HEK293 (cell line): ENCODE measurements around the gene PYCARD.

Source experiments
- CTCF ChIA-PET: fragments of 350-600 bp; formaldehyde crosslinking; extraction: SDS; loops from one replicate; lab custom pipeline; 2021; ENCODE audit warnings: antibody characterized with exemption; lab: Yijun Ruan, JAX
- POLR2A ChIA-PET: fragments of 300-600 bp; formaldehyde crosslinking; extraction: SDS; loops from one replicate; lab custom pipeline; 2020; ENCODE audit warnings: antibody characterized with exemption, inconsistent platforms; lab: Yijun Ruan, JAX
- H3K27ac ChIP-seq: fragments of 200-500 bp; sonication (Bioruptor generic); 2 replicates; pipeline ENCODE4 v1.5.1; 2014; ENCODE audit warnings: low read depth, low read length, control low read depth, inconsistent platforms; ENCODE audit errors: extremely low read depth
- H3K36me3 ChIP-seq, 2 experiments: fragments of 200-500 bp in 1 of 2; sonication (Bioruptor generic) in 1 of 2; 1 replicate in 1 of 2; 2 replicates in 1 of 2; pipeline ENCODE4 v1.5.1; 2014 to 2017; ENCODE audit warnings: inconsistent platforms in 2 of 2, low read length in 2 of 2; ENCODE audit not compliant: control insufficient read depth in 2 of 2, insufficient read depth in 1 of 2
- H3K4me1 ChIP-seq: fragments of 200-500 bp; sonication (Bioruptor generic); 2 replicates; pipeline ENCODE4 v1.5.1; 2014; ENCODE audit warnings: mild to moderate bottlenecking, low read length, inconsistent platforms; ENCODE audit not compliant: control insufficient read depth, insufficient read depth
- H3K4me3 ChIP-seq: 2 replicates; pipeline ENCODE4 v1.5.1; 2011; ENCODE audit warnings: low read depth, mild to moderate bottlenecking, control low read depth, low read length, moderate library complexity
- H3K9me3 ChIP-seq: fragments of 200-500 bp; sonication (Bioruptor generic); 2 replicates; pipeline ENCODE4 v1.5.1; 2014; ENCODE audit warnings: low read depth, low read length, inconsistent platforms; ENCODE audit not compliant: control insufficient read depth, insufficient read depth
- GLIS1 ChIP-seq: fragments of 450-650 bp; formaldehyde crosslinking; IDR thresholded peaks from 2 replicates; pipeline ENCODE4 v1.5.1; 2016; ENCODE audit warnings: missing biosample characterization, missing genetic modification characterization
- KLF10 ChIP-seq: fragments of 450-650 bp; IDR thresholded peaks from 2 replicates; pipeline ENCODE4 v1.5.1; 2018; ENCODE audit warnings: missing biosample characterization, mild to moderate bottlenecking, missing genetic modification characterization
- KLF17 ChIP-seq: fragments of 450-650 bp; formaldehyde crosslinking; IDR thresholded peaks from 2 replicates; pipeline ENCODE4 v1.5.1; 2016; ENCODE audit warnings: missing biosample characterization, missing genetic modification characterization
- SP3 ChIP-seq: fragments of 450-650 bp; formaldehyde crosslinking; IDR thresholded peaks from 2 replicates; pipeline ENCODE4 v1.5.1; 2016; ENCODE audit warnings: missing biosample characterization, missing genetic modification characterization
- YY2 ChIP-seq: fragments of 450-650 bp; formaldehyde crosslinking; IDR thresholded peaks from 2 replicates; pipeline ENCODE4 v1.5.1; 2016; ENCODE audit warnings: missing biosample characterization, missing genetic modification characterization
- ZBTB11 ChIP-seq: fragments of 450-650 bp; formaldehyde crosslinking; conservative IDR thresholded peaks from 2 replicates; pipeline ENCODE4 v1.5.1; 2016; ENCODE audit warnings: low read depth, missing biosample characterization, missing genetic modification characterization
- ZBTB17 ChIP-seq: fragments of 450-650 bp; formaldehyde crosslinking; IDR thresholded peaks from 2 replicates; pipeline ENCODE4 v1.5.1; 2016; ENCODE audit warnings: missing biosample characterization, missing genetic modification characterization
- ZNF10 ChIP-seq: fragments of 450-650 bp; formaldehyde crosslinking; IDR thresholded peaks from 2 replicates; pipeline ENCODE4 v1.5.1; 2017; ENCODE audit warnings: missing biosample characterization, missing genetic modification characterization
- ZNF133 ChIP-seq: fragments of 450-650 bp; formaldehyde crosslinking; IDR thresholded peaks from 2 replicates; pipeline ENCODE4 v1.5.1; 2016; ENCODE audit warnings: missing biosample characterization, missing genetic modification characterization
- ZNF248 ChIP-seq: fragments of 450-650 bp; formaldehyde crosslinking; IDR thresholded peaks from 2 replicates; pipeline ENCODE4 v1.5.1; 2017; ENCODE audit warnings: missing biosample characterization, missing genetic modification characterization
- ZNF341 ChIP-seq: fragments of 450-650 bp; formaldehyde crosslinking; IDR thresholded peaks from 2 replicates; pipeline ENCODE4; 2016; ENCODE audit warnings: low read depth, missing biosample characterization, missing genetic modification characterization
- ZNF416 ChIP-seq: fragments of 450-650 bp; formaldehyde crosslinking; IDR thresholded peaks from 2 replicates; pipeline ENCODE4 v1.5.1; 2016; ENCODE audit warnings: missing biosample characterization, missing genetic modification characterization
- ZNF521 ChIP-seq: fragments of 450-650 bp; formaldehyde crosslinking; IDR thresholded peaks from 2 replicates; pipeline ENCODE4 v1.5.1; 2017; ENCODE audit warnings: missing biosample characterization, mild to moderate bottlenecking, missing genetic modification characterization
- ZNF791 ChIP-seq: fragments of 450-650 bp; formaldehyde crosslinking; IDR thresholded peaks from 2 replicates; pipeline ENCODE4 v1.5.1; 2016; ENCODE audit warnings: missing biosample characterization, missing genetic modification characterization
- ZNF830 ChIP-seq: fragments of 450-650 bp; IDR thresholded peaks from 2 replicates; pipeline ENCODE4 v1.5.0; 2018; ENCODE audit warnings: missing biosample characterization, missing genetic modification characterization, low read depth, mild to moderate bottlenecking, moderate library complexity
- TF ChIP-seq, protein P1 (sequence below): fragments of 450-650 bp; formaldehyde crosslinking; IDR thresholded peaks from 2 replicates; pipeline ENCODE4 v1.5.1; 2016; ENCODE audit warnings: missing biosample characterization, missing genetic modification characterization
- TF ChIP-seq, protein P2 (sequence below): fragments of 450-650 bp; formaldehyde crosslinking; IDR thresholded peaks from 2 replicates; pipeline ENCODE4 v1.5.1; 2016; ENCODE audit warnings: missing biosample characterization, missing genetic modification characterization

PYCARD gene

GRCh38 chr16:31225193-31225592, 22.6 kb upstream of the PYCARD start:
- H3K4me3 ChIP-seq, result no peak overlapping the region
- H3K36me3 ChIP-seq, result no peaks in the 10 kb centered on the region
- no peaks in the 10 kb centered on the region for H3K4me1 ChIP-seq
- ChIA-PET POLR2A (no interaction called here), CTCF (no interaction called here)
- TF ChIP-seq ZNF133 (tag by site-specific recombination), result no peak
- TF ChIP-seq YY2 (tag by site-specific recombination), result no peak
- no peak for TF ChIP-seq ZNF416 (tag by site-specific recombination)
- TF ChIP-seq ZBTB17 (tag by site-specific recombination), result no peak
- no peak for TF ChIP-seq ZNF521
- TF ChIP-seq KLF10 (tag by site-specific recombination), result no peak
- TF ChIP-seq ZNF10, result no peak
- no peak for TF ChIP-seq ZNF248 (tag by site-specific recombination)
- no peaks in the 10 kb centered on the region for H3K9me3 ChIP-seq
- H3K27ac ChIP-seq, result no peak overlapping the region

DNA sequence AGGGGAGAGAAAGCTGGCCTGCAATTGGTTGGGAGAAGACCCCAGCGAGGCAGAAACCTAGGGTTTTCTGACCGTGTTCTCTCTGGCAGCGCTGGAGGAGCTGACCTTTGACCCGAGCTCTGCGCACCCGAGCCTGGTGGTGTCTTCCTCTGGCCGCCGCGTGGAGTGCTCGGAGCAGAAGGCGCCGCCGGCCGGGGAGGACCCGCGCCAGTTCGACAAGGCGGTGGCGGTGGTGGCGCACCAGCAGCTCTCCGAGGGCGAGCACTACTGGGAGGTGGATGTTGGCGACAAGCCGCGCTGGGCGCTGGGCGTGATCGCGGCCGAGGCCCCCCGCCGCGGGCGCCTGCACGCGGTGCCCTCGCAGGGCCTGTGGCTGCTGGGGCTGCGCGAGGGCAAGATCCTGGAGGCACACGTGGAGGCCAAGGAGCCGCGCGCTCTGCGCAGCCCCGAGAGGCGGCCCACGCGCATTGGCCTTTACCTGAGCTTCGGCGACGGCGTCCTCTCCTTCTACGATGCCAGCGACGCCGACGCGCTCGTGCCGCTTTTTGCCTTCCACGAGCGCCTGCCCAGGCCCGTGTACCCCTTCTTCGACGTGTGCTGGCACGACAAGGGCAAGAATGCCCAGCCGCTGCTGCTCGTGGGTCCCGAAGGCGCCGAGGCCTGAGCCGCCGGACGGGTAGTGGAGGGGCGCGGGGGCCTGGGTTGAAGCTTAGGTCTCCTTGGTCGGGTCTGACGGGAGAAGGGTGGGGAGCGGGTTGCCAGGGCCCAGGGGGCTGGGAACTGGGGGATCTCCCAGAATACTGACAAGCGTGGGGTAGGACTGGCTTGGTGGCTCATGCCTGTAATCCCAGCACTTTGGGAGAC, 21.8 kb upstream of the PYCARD start:
- H3K4me1 ChIP-seq, result no peaks in the 10 kb centered on the region
- no peak for TF ChIP-seq ZNF830 (tag by site-specific recombination)
- no peak for TF ChIP-seq ZNF791 (tag by site-specific recombination)
- TF ChIP-seq, protein P1, sequence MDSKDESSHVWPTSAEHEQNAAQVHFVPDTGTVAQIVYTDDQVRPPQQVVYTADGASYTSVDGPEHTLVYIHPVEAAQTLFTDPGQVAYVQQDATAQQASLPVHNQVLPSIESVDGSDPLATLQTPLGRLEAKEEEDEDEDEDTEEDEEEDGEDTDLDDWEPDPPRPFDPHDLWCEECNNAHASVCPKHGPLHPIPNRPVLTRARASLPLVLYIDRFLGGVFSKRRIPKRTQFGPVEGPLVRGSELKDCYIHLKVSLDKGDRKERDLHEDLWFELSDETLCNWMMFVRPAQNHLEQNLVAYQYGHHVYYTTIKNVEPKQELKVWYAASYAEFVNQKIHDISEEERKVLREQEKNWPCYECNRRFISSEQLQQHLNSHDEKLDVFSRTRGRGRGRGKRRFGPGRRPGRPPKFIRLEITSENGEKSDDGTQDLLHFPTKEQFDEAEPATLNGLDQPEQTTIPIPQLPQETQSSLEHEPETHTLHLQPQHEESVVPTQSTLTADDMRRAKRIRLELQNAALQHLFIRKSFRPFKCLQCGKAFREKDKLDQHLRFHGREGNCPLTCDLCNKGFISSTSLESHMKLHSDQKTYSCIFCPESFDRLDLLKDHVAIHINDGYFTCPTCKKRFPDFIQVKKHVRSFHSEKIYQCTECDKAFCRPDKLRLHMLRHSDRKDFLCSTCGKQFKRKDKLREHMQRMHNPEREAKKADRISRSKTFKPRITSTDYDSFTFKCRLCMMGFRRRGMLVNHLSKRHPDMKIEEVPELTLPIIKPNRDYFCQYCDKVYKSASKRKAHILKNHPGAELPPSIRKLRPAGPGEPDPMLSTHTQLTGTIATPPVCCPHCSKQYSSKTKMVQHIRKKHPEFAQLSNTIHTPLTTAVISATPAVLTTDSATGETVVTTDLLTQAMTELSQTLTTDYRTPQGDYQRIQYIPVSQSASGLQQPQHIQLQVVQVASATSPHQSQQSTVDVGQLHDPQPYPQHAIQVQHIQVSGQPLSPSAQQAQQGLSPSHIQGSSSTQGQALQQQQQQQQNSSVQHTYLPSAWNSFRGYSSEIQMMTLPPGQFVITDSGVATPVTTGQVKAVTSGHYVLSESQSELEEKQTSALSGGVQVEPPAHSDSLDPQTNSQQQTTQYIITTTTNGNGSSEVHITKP (tag by site-specific recombination), result no peak
- no peak for TF ChIP-seq GLIS1
- no peak for TF ChIP-seq ZBTB11
- TF ChIP-seq, protein P2, sequence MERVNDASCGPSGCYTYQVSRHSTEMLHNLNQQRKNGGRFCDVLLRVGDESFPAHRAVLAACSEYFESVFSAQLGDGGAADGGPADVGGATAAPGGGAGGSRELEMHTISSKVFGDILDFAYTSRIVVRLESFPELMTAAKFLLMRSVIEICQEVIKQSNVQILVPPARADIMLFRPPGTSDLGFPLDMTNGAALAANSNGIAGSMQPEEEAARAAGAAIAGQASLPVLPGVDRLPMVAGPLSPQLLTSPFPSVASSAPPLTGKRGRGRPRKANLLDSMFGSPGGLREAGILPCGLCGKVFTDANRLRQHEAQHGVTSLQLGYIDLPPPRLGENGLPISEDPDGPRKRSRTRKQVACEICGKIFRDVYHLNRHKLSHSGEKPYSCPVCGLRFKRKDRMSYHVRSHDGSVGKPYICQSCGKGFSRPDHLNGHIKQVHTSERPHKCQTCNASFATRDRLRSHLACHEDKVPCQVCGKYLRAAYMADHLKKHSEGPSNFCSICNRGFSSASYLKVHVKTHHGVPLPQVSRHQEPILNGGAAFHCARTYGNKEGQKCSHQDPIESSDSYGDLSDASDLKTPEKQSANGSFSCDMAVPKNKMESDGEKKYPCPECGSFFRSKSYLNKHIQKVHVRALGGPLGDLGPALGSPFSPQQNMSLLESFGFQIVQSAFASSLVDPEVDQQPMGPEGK (tag by site-specific recombination), result no peak
- TF ChIP-seq KLF17 (tag by site-specific recombination), result no peak
- TF ChIP-seq ZNF341, result no peak
- no peak for TF ChIP-seq SP3
- no peak overlapping the region for H3K4me3 ChIP-seq
- no peaks in the 10 kb centered on the region for H3K9me3 ChIP-seq
- H3K27ac ChIP-seq, result no peak overlapping the region
- H3K36me3 ChIP-seq, result no peaks in the 10 kb centered on the region
- CTCF ChIA-PET, result no interaction called here
- POLR2A ChIA-PET, result no interaction called here
